Stimulated activated CD8-positive, alpha-beta memory T cell treated with anti-CD3 and anti-CD28 coated beads, Interleukin-12 subunit alpha, Interleukin-12 subunit beta, amount 100 ng/mL, for 1 hour (primary cell): Measurements from ENCODE around the gene MRPL38.
A peak's percentile ranks its signal among the peaks of the same experiment; 100 is the strongest.
"Not testable (repeated sequence)": the region's sequence is repeated elsewhere in the genome, so short reads cannot be mapped to it uniquely, and the experiment has no call there.

Experiments used
- DNase-seq: peaks from one replicate; pipeline ENCODE4 v3.0.0-alpha.2; 2020; ENCODE audit warnings: low read depth

Gene MRPL38

GRCh38 chr17:75896415-75897159 lies 8.1 kb downstream of the MRPL38 start, which contains the start of gene TRIM65:
TSS of gene TRIM65 (minus strand) at chr17:75896951. CDS start at chr17:75896937, 14 bp downstream.
- peak; percentile 58 for DNase-seq

- DNase-seq, result no peak
These were observed 9.1 kb downstream of the MRPL38 start for GRCh38 chr17:75895370-75896155.

GRCh38 chr17:75894049-75894733 lies 10.5 kb downstream of the MRPL38 start:
- DNase-seq, result no peak

- DNase-seq, result no peak
These were observed 11.2 kb downstream of the MRPL38 start for GRCh38 chr17:75893305-75894048.

- DNase-seq, result no peak
These were observed 12.0 kb downstream of the MRPL38 start for GRCh38 chr17:75892556-75893224.

GRCh38 chr17:75891605-75892555 lies 12.8 kb downstream of the MRPL38 start:
- DNase-seq, result no peak

GRCh38 chr17:75891022-75891604 lies 13.6 kb downstream of the MRPL38 start:
- DNase-seq, result no peak

- DNase-seq, result no peak
These were observed 15.2 kb downstream of the MRPL38 start for GRCh38 chr17:75889454-75889853.

- no peak for DNase-seq
These were observed 16.2 kb downstream of the MRPL38 start for GRCh38 chr17:75888484-75888883.

GRCh38 chr17:75885860-75886259 lies 18.8 kb downstream of the MRPL38 start:
- DNase-seq, result not testable (repeated sequence)

GRCh38 chr17:75885431-75885830 lies 19.3 kb downstream of the MRPL38 start:
- no peak for DNase-seq

GRCh38 chr17:75881678-75882454 lies 22.8 kb downstream of the MRPL38 start:
- no peak for DNase-seq

GRCh38 chr17:75880266-75880665 lies 24.4 kb downstream of the MRPL38 start:
- DNase-seq, result no peak

GRCh38 chr17:75878174-75878998 lies 26.3 kb downstream of the MRPL38 start, which contains the start of gene TRIM47:
TSS of gene TRIM47 (minus strand) at chr17:75878581. CDS start at chr17:75878548, 33 bp downstream.
- no peak for DNase-seq

- peak; percentile 49 for DNase-seq
These were observed 26.9 kb downstream of the MRPL38 start for GRCh38 chr17:75877752-75878173.

- no peak for DNase-seq
These were observed 27.5 kb downstream of the MRPL38 start for GRCh38 chr17:75876938-75877751.
